CD4-positive, alpha-beta T cell treated with Interferon alpha-2 for 1 hour (primary cell): ENCODE data around the gene OPN5.

ENCODE experiments used
- DNase-seq, 2 donors: peaks; one replicate each; pipeline ENCODE4 v3.0.0-alpha.2; 2020 to 2022

The OPN5 gene

GRCh38 chr6:47875593-47875992 is 93.8 kb downstream of the OPN5 start:
- no peak for DNase-seq
